GM19397 (cell line): ENCODE results near the gene CRHBP.
"Not testable (repeated sequence)": the region's sequence is repeated elsewhere in the genome, so short reads cannot be mapped to it uniquely, and the experiment has no call there.

ENCODE experiments used
- ATAC-seq: cut with Tn5 transposase; IDR thresholded peaks from one replicate; pipeline ENCODE4 v1.9.1; 2021; ENCODE audit warnings: mild to moderate bottlenecking, moderate library complexity; ENCODE audit not compliant: unreplicated experiment

Gene CRHBP

GRCh38 chr5:76952795-76953536, at the start of gene CRHBP:
Gene CRHBP, plus strand, starts transcription at chr5:76953045. Its CDS starts 90 bp downstream, at chr5:76953135.
- ATAC-seq = no peak

- no peak for ATAC-seq
Measured at GRCh38 chr5:76908166-76908565, 44.7 kb upstream of the CRHBP start.

GRCh38 chr5:76910344-76910933, 42.4 kb upstream of the CRHBP start:
- not testable (repeated sequence) for ATAC-seq

- not testable (repeated sequence) for ATAC-seq
Measured at GRCh38 chr5:76914671-76915070, 38.2 kb upstream of the CRHBP start.

GRCh38 chr5:76918539-76918938, 34.3 kb upstream of the CRHBP start:
- no peak for ATAC-seq

- no peak for ATAC-seq
Measured at GRCh38 chr5:76920491-76920890, 32.4 kb upstream of the CRHBP start.

- no peak for ATAC-seq
Measured at GRCh38 chr5:76926329-76927105, 26.3 kb upstream of the CRHBP start.

- ATAC-seq = no peak
Measured at GRCh38 chr5:76927961-76928360, 24.9 kb upstream of the CRHBP start.

- no peak for ATAC-seq
Measured at GRCh38 chr5:76930083-76930482, 22.8 kb upstream of the CRHBP start.

- no peak for ATAC-seq
Measured at GRCh38 chr5:76938177-76938576, 14.7 kb upstream of the CRHBP start.

GRCh38 chr5:76941000-76941399, 11.8 kb upstream of the CRHBP start:
- no peak for ATAC-seq

GRCh38 chr5:76941442-76941841, 11.4 kb upstream of the CRHBP start:
- ATAC-seq = no peak

GRCh38 chr5:76942581-76942980, 10.3 kb upstream of the CRHBP start:
- ATAC-seq = no peak

- no peak for ATAC-seq
Measured at GRCh38 chr5:76943006-76943405, 9.8 kb upstream of the CRHBP start.

GRCh38 chr5:76944638-76945037, 8.2 kb upstream of the CRHBP start:
- no peak for ATAC-seq

GRCh38 chr5:76945238-76945637, 7.6 kb upstream of the CRHBP start:
- not testable (repeated sequence) for ATAC-seq

GRCh38 chr5:76946090-76946489, 6.8 kb upstream of the CRHBP start:
- ATAC-seq = no peak

- ATAC-seq = no peak
Measured at GRCh38 chr5:76947082-76947503, 5.8 kb upstream of the CRHBP start.

- no peak for ATAC-seq
Measured at GRCh38 chr5:76953551-76954382, 922 bp downstream of the CRHBP start.

GRCh38 chr5:76954383-76954763, 1.5 kb downstream of the CRHBP start:
- no peak for ATAC-seq

GRCh38 chr5:76956033-76956432, 3.2 kb downstream of the CRHBP start:
- no peak for ATAC-seq
